ENCODE results near the gene ZBTB44.
"Not testable (repeated sequence)": the region's sequence is repeated elsewhere in the genome, so short reads cannot be mapped to it uniquely, and the experiment has no call there.

ZBTB44 gene

DNA sequence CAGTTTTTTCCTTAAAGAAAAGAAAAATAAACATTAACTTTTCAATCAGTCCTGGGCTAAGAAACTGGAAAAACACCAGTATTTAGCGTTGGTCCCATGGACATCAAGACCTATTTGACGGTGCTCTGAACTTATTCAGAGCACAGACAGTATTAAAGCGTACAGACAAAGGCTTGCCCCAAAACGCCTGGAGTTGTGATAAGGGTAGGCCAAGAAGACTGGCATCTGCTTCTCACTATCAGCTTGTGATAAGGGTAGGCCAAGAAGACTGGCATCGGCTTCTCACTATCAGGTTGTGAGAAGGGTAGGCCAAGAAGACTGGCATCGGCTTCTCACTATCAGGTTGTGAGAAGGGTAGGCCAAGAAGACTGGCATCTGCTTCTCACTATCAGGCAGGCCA is 69.3 kb downstream of the ZBTB44 start:
- DNase-seq: not testable (repeated sequence)

DNA sequence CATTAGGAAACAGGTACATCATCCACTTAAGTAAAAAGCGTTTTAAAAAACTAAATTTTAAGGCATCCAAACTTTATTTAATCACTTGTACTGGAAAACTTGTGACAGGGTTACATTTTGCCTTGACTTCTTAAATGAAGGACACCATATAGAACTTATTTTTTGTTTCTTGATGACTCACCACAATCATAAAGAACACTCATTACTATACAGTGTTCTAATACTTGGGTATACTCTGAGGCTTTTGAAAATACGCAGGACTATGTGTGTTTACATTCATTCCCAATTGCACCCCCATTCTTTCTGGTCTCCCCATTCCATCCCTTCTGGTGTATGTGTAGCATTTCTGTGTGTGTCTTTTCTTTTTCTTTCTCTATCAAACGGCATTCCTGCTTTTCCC is 69.9 kb downstream of the ZBTB44 start:
- no peak for DNase-seq

DNA sequence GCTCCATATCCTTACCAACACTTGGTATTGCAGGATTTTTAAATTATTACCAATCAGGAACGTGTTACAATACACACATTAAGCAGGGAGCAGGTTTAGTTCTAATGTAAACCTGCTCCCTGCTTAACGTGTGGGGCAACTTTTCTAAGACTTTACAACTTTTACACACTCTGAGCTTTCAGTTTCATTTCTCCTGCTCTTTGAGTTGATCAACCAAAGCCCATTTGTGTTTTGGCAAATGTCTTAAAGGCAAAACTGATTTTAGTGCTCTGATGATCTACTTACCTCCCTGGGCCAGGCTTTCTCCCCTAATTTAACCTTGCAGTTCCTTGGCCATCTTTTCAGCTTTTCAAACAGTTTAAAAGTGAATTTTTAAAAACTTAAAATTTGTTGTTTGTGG is 70.9 kb downstream of the ZBTB44 start:
- DNase-seq: no peak

DNA sequence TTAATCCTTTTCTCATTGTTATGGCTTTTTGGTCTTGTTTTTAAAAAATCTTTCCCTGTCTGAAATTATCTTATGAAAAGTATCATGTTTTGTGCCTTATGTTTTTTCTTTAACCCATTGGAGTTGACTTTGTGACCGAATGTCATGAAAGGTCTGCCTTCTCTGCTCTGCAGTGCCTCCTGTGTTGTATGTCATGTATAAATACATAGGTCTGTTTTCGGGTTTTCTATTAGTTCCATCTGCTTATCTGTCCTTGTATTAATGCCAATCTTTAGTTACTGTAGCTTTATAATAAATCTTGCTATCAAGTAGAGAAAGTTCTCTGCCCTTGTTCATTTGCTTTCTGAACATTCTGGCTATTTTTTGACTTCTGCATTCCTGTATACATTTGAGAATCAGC is 73.0 kb downstream of the ZBTB44 start:
- DNase-seq: no peak

DNA sequence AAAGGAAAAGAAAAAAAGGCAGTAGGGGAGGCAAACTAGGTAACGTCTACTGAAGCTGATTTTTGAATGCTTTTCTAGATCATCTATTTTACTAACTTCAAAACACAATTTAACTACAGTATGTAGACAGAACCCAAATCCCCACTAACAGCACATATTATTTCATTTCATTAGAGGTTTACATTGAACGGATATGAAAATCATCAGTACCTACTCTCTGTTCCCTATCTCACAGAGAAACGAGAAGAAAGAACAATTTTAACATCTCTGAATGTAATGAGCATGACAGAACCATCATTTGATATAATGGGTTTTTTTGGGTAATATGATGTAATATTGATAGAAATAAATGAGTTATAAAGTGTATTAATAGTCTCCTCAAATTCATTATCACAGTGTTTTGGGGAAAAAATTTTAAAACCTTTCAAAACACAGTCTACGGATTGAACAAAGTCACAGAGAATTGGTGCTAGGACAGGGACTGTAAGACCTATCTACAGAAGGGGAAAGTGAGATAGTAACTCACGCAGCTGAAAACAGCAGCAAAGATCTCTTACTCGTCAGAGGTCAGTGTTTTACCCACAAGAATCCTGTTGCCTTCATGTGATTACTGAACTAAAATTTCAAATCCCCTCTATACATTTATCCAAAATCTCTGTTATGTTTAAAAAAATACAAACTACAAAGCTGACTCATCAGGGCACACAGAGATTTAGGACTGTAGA is 77.3 kb downstream of the ZBTB44 start:
- no peak for DNase-seq

DNA sequence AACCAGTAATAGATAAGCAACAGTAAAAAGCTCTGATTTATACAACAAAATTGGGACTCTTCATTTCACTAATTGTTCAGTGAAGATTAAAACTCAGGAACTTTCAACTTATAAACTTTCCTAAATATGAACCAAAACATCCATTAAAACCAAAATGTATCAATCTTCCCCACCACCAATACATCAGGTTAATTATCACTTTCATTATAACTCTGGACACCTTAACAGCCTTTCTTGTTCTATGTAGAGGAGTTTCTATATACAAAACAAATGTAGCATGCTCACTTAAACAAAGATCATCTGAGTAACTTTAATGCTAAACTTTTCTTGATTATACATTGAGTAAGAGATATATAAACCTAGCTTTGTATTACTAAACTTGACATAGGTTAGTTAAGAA is 80.4 kb downstream of the ZBTB44 start:
- DNase-seq: no peak

DNA sequence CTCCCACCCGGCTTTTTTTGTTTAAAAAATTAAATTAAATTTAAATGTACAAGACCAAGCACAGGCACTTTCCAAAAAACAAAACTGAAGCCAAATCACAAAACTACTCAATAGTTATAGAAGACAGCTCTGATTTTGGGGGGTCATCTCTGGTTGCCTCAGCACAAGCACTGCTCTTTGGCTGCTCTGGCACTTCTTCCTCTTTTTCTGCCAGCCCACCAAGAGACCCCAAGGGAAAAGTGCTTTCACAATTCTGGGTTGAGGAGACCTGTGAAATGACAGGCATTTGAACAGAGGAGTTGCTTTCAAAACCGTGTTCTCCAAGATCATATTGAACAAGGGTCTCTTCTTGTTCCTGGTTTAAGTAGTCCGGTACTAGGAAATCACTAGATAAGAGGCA is 80.8 kb downstream of the ZBTB44 start:
- DNase-seq: not testable (repeated sequence)

DNA sequence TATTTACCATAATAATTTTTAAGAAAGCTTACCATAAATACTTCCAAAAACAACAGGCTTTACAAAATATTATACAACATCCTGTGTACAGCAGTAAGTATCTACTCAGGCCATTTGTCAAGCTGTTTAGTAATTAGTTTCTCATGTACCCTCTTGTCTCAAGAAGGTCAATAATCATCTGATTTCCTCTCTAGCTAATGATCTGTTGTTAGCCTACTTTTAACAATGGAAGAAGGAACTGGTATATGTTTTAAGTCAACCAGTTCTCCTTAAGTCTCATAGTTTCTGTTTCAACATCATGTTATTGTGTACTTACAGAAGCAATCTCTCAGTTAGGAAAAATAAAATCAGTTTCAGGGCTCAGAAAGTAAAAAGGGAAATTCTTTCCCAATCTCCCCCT is 81.2 kb downstream of the ZBTB44 start:
- DNase-seq: not testable (repeated sequence)

DNA sequence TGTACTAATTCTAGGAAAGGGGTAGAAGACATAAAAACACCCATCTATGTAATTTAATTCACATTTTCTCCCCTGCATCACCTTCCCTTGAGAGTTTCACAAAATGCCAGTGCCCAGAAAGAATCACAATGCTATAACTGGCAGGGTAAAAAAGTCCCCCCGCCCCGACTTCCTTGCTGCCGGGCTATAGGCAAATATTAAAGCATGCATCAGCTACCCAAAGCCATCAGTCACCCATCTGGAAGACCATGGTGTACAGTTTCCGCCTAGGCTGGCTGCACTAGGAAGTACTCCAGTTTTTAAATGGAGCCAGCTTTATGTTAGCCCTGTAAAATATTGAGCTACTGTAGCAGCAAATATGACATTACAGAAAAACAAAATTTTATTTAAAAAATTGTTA is 87.3 kb downstream of the ZBTB44 start:
- DNase-seq: no peak

DNA sequence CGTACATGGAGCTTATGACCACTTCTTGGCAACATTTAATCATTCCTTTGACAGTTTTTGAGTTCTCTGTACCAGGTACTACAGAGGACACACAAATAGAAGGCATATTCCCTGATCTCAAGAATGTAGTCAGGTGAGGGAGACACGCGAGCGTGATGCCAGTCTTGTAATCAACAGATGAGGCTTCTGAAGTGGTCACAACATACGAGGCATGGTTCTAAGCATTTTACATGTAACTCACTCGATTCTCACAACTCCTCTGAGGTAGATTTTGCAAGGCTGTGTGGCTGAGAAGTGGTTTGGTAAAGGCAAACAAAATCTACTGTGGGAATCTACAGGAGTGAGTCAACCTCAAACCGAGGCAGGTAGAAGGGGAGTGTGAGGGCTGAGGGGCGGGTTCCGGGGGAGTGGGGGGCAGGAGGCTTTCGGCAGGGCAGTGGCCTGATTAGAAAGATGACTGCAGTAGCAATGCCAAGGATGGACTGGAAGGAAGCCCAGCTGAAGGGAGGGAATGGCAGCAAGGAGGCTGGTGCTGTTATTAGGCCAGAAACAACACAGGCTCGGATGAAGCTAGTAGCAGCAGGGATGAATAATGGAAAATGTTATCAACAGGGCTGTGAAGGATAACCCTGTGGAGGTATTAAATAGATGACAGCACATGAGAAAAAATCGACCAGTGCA is 91.3 kb downstream of the ZBTB44 start:
- no peak for DNase-seq

DNA sequence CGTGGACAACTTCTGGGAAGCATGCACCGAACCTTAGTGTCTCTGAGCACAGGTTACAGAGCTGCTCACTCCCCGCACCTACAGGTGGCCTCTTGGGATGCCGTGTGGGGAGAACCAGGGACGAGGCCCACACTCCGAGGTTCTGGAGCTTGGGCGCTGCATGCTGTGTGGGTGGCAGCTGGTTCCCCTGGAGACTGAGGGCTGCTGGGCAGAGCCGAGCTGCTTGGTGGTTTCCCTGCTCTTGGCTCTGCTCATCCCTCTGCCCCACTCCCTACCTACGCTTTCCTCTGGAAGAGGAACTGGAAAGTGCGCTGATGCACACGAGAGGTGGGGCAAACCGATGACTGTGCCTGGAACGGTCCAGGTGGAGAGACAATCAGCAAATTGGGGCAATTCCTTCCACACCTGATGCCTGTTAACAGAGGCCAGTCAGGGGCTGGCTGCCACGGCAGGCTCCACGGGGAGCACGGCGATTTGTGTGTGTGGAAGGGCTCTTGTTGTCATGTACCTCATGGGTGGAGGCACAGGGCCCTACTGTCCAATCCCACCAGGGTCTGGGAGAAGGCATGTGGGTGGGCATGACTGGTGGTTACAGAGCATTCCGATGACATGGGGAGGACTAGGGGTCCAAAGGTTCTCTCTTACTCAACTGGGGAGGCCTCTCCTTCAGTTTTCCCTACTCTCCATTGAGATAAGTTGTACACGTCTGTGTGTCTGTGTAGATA is 94.2 kb downstream of the ZBTB44 start:
- no peak for DNase-seq

DNA sequence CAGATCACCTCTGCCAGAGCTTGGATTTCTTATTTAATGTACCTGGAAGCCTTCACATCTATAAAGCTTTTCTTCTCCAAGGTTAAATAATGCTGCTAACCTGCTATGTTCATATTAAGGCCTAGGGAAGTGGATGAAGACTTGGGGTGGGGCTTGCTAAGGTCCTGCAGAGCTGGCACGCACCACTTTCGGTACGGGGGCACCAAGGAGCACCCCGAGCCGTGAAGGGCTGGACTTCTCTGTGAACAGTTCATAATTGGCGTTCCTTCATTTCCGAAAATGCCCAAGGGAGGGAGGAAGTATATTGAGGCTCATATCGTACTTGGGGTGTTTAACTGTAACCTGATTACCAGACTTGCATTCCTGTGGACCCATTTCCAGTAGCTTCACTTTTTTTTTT is 95.6 kb downstream of the ZBTB44 start:
- no peak for DNase-seq

DNA sequence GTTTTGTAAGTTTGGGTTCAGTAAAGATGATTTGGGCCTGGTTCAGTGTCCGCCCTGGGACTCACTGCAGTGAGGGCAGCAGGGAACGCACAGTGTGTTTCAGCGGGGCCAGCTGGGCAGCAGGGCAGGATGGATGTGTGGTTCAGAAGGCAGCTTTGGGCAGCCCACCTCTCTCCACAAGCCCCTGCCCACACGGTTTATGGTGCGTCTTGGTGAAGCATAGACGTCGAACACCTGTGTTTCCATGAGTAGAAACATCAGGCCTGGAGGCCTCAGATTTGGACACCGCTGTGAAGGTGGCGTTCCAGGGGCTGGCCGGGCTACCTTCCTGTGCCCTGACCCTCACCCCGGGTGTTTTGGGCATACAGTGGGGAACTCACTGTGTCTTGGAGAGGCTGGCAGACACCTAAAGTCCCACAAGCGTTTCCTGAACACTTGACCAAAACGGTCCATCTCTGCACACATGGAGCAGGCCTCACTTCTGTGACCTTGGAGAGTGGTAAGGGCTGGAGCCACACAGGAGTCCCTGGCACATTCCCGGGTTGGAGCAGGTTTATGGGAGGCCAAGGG is 96.1 kb downstream of the ZBTB44 start:
- no peak for DNase-seq

DNA sequence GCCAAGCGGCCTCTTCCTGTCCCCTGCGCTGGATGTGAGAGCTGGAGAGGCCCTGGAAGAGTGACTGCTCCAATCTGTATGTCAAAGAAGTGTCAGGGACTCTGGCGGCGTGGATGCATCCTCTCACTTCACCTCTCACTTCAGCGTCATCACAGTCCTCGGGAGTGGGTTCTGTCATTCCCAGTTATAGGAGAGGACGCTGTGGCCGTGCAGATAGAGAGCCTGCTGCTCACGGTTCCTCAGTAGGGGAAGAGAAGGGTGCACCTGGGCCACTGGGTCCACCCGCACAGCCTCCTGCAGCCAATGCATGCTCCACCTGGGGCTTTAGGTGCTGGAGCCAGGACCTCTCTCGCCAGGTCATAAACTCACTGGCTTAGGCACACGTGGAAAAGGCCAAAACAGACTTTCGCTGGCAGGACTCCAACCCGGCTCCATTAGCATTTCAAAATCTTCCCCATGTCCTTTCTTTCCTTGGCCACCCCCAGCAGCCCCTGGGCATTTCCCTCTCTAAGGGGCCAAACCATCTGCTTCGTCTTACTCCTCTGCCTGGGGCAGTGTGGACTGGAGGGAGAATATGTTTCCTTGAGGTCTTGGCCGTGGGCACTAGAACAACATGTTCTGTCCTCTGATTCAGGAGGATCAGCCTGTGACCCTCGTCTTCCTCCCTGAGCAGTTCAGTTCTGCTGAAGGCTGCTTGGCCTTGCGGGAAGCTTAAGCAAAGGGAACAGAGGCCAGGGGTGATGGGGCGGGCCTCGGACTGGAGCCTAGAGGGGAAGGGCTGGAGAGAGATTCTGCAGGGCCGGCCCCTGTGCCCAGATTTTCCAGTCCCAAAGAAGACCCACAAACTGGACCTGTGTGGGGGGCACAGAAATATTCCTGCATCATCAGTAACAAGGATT is 97.3 kb downstream of the ZBTB44 start:
- no peak for DNase-seq

DNA sequence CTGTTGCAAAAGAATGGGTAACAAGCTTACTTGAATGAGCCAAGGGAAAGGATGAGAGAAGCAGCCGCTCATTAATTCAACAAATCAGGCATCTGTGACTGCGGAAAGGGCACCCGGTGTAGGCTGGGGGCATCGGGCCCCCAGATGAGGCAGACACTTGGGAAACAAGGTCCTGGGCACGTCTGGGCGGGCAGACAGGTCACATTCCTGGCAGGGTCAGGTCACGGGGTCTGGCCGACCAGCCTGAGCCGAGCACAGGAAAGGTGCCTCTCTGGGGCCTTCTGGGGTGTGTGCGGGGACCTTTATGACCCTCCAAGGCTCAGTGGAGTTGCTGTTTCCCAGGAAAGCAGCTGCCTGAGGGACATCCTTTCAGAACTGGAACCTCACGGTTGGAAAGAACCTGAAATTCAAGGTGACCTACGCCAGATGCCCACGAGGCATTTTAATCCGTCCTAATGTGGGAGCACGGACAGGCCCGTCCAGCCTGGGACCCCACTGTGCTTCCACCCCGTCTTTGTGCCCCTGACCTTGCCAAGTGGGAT is 98.1 kb downstream of the ZBTB44 start:
- DNase-seq: no peak

DNA sequence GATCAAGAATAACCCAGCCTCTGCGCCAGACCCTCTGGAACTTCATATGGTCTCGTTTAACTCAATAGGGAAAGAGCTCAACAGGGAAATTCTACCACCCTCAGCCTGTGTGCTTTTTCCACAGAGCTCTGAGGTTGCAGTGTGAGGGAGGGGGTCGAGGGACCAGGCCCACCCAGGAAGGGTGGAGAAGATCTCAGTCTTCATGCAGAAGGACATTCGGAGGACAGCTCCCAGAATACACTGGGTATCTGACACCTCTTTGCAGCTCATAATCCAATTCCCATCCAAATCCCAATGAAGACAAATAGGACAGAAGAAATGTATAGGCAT is 98.5 kb downstream of the ZBTB44 start:
- no peak for DNase-seq

DNA sequence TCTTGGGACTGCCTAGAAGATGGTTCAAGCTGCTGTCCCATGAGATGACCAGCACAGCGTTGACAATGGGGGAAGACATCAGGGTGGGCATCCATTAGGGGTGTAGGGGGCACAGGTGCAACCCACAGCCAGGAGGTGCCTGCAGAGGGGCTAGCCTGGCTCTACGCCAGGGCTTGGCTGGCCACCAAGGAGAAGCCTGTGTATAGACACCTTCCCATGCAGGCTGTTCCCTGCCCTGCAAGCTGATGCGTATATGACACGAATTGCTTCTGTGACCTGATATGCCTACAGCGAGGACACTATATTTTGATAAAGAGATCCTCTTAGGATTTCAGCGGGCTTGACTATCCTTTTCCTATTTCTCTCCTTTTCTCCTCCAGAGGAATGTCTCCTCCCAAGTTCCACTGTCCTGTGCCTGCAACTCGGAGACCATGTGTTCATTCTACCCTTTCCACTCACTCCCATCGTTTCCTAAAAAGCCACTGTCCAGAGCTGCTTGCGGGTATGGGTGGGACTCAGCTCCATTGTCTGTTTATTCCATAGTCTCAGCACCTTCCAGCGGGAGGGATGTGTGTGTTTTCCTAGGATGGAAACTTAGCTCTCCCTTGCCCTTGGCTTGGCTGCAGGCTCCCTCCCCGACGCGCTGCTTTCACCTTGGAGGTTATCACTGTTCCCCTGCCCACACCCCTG is 99.0 kb downstream of the ZBTB44 start:
- DNase-seq: no peak

DNA sequence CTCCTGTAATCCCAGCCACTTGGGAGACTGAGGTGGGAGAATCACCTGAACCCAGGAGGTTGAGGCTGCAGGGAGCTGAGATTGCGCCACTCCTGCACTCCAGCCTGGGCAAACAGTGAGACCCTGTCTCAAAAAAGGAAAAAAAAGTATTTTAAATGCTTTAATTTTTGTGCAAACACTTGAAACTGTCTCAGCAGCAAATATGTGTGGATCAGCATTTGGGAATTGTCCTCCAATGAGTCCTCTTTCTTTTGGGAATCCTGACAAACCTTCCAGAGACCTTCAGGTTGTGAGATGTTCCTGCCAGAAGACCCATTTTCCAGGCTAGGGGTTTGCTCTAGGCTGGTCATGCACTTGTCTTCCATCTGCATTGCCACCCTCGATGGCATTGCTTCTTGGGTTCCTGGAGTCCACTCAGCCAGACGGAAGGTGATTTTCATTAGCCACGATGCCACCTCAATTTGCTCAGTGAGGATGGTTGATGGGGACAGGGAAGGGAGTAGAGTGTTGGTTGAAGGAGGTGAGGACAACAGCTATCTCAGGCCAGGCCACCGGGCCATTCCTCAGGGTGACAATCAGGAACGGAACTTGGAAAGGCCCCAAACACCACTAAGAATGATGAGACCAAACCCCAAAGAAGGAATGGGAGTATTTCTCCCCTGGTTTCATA is 99.7 kb downstream of the ZBTB44 start:
- DNase-seq: no peak

DNA sequence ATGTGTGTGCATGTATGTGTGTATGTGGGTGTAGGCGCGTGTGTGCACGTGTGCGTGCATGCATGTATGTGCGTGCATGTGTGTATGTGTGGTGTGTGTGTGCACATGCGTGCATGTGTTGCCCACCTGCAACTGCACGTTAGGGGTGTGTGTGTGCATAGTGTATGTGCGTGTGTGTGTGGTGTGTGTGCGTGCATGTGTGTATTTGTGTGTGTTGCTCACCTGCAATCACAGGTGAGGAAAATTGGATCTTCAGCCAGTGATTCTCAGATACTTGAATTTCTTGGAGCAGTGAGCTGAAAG is 100.8 kb downstream of the ZBTB44 start:
- DNase-seq: no peak

DNA sequence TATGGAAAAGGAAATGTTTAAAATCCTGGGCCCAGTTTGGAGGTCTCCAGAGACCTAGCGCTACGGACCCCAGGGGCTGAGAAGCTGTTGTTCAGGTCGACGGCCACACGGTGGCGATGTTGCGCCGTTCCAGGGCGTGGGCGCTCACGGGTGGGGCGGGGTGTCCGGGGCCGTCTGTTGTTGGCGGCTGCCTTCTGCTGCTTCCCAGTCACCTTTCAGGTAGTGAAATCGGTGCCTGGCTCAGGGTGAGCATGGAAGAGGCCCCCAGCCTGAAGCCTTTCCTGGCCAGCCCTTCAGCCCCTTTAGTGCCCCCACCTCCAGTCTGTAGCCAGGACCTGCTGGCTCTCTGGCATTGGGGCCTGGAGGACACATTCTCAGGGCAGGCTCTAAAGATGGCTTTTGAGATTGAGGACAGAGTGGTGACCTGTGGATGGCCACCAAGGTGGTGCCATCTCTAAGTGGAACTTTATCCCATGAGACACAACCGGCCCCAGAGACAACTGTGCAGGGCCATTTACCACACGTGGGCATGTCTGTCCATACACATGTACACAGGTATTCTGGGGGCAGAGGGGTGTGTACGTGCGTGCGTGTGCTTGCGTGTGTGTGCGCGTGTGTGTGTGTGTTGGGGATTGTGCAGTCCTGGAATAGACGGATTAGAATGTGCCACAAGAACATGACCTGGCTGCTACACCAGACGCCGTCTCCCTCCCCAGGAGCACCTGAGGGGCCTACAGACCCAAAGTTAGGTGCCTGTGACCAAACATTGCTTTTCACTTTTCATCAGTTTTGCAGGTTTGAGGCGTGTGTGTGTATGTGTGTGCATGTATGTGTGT is 101.4 kb downstream of the ZBTB44 start:
- DNase-seq: peak; percentile 4

All from NCI-H1694 (cell line).